HG03135 (cell line): ENCODE results near the gene SLC25A25.
"Not testable (repeated sequence)": the region's sequence is repeated elsewhere in the genome, so short reads cannot be mapped to it uniquely, and the experiment has no call there.

Experiments used
- ATAC-seq: cut with Tn5 transposase; IDR thresholded peaks from one replicate; pipeline ENCODE4 v1.9.1; 2021; ENCODE audit warnings: mild to moderate bottlenecking, moderate library complexity; ENCODE audit not compliant: unreplicated experiment

SLC25A25 gene

GRCh38 chr9:128123451-128124080, 55.5 kb downstream of the SLC25A25 start:
- no peak for ATAC-seq

GRCh38 chr9:128124451-128124850, 56.4 kb downstream of the SLC25A25 start:
- ATAC-seq, result no peak

- no peak for ATAC-seq
Measured at GRCh38 chr9:128124873-128125579, 57.0 kb downstream of the SLC25A25 start.

GRCh38 chr9:128125580-128126354, 57.7 kb downstream of the SLC25A25 start:
- ATAC-seq, result no peak

GRCh38 chr9:128127568-128127989, 59.5 kb downstream of the SLC25A25 start, which contains the start of gene PTGES2:
Gene PTGES2, minus strand, starts transcription at chr9:128127729. Its CDS starts 12 bp downstream, at chr9:128127717.
- peak; percentile 56 for ATAC-seq

GRCh38 chr9:128127990-128128835, 60.2 kb downstream of the SLC25A25 start:
- peak; percentile 74 for ATAC-seq

- no peak for ATAC-seq
Measured at GRCh38 chr9:128128836-128129590, 61.0 kb downstream of the SLC25A25 start.

- ATAC-seq, result not testable (repeated sequence)
Measured at GRCh38 chr9:128129976-128130590, 62.1 kb downstream of the SLC25A25 start.

- not testable (repeated sequence) for ATAC-seq
Measured at GRCh38 chr9:128130651-128131050, 62.6 kb downstream of the SLC25A25 start.

- ATAC-seq, result not testable (repeated sequence)
Measured at GRCh38 chr9:128131346-128131745, 63.3 kb downstream of the SLC25A25 start.

- not testable (repeated sequence) for ATAC-seq
Measured at GRCh38 chr9:128132139-128132538, 64.1 kb downstream of the SLC25A25 start.

GRCh38 chr9:128135561-128135960, 67.5 kb downstream of the SLC25A25 start:
- not testable (repeated sequence) for ATAC-seq

GRCh38 chr9:128136816-128137793, 69.1 kb downstream of the SLC25A25 start:
- ATAC-seq, result no peak

- ATAC-seq, result no peak
Measured at GRCh38 chr9:128138001-128138400, 70.0 kb downstream of the SLC25A25 start.

GRCh38 chr9:128139621-128140020, 71.6 kb downstream of the SLC25A25 start:
- no peak for ATAC-seq

GRCh38 chr9:128141604-128142003, 73.6 kb downstream of the SLC25A25 start:
- no peak for ATAC-seq

- no peak for ATAC-seq
Measured at GRCh38 chr9:128142061-128142460, 74.0 kb downstream of the SLC25A25 start.

- ATAC-seq, result no peak
Measured at GRCh38 chr9:128142596-128142995, 74.6 kb downstream of the SLC25A25 start.
